SK-N-SH (cell line): ENCODE data around the gene ASAH2. TPM values are rescaled to one million over a fixed set of nuclear protein-coding genes. Genes with fewer than 3 reads are reported as not detected.

Source experiments
- CTCF ChIA-PET: fragments of 300-600, 350-600 bp; formaldehyde crosslinking; extraction: SDS; loops from one replicate; lab custom pipeline; 2021; lab: Yijun Ruan, JAX
- POLR2A ChIA-PET: fragments of 350-600 bp; sonication (Branson Sonifier 250); formaldehyde crosslinking; extraction: SDS; loops from one replicate; lab custom pipeline; 2020; ENCODE audit warnings: antibody characterized with exemption, inconsistent platforms; lab: Yijun Ruan, JAX
- DNase-seq: peaks from one replicate; pipeline ENCODE4 v3.0.0; 2012
- H2AFZ ChIP-seq: fragments of 200-600 bp; sonication (generic); 2 replicates; pipeline ENCODE4 v1.8.1; 2016; ENCODE audit warnings: antibody characterized with exemption, mild to moderate bottlenecking, low read depth
- H3F3A ChIP-seq: fragments of 200-600 bp; sonication (generic); replicated peaks from 2 replicates; pipeline ENCODE3; 2016; ENCODE audit warnings: antibody characterized with exemption, mild to moderate bottlenecking; ENCODE audit not compliant: insufficient read depth
- H3K27ac ChIP-seq, 2 experiments: fragments of 200-500 bp in 1 of 2; fragments of 200-600 bp in 1 of 2; sonication (Bioruptor generic) in 1 of 2; sonication (generic), shearing (Covaris generic) in 1 of 2; 2 replicates each; pipeline versions ENCODE4 v1.5.1 to v1.6.1; 2014 to 2016; ENCODE audit warnings: low read depth in 2 of 2, inconsistent platforms in 1 of 2, low read length in 1 of 2, mild to moderate bottlenecking in 1 of 2, mixed read lengths in 1 of 2
- H3K27me3 ChIP-seq: fragments of 200-600 bp; sonication (generic), shearing (Covaris generic); 2 replicates; pipeline ENCODE4 v1.6.1; 2016; ENCODE audit warnings: mixed run types; ENCODE audit not compliant: insufficient read depth
- H3K36me3 ChIP-seq, 2 experiments: fragments of 200-500 bp in 1 of 2; fragments of 200-600 bp in 1 of 2; sonication (Bioruptor generic) in 1 of 2; sonication (generic) in 1 of 2; replicated peaks in 1 of 2; 2 replicates each; pipeline versions ENCODE3 to v1.5.1; 2014 to 2016; ENCODE audit warnings: low read length in 1 of 2, mild to moderate bottlenecking in 1 of 2; ENCODE audit not compliant: insufficient read depth in 2 of 2, control insufficient read depth in 1 of 2
- H3K4me1 ChIP-seq, 2 experiments: fragments of 200-500 bp in 1 of 2; fragments of 200-600 bp in 1 of 2; sonication (Bioruptor generic) in 1 of 2; sonication (generic), shearing (Covaris generic) in 1 of 2; 2 replicates each; pipeline versions ENCODE4 v1.5.1 to v1.6.1; 2014 to 2016; ENCODE audit warnings: low read depth in 1 of 2, low read length in 1 of 2, mixed run types in 1 of 2; ENCODE audit not compliant: insufficient read depth in 2 of 2, control insufficient read depth in 1 of 2
- H3K4me2 ChIP-seq: fragments of 200-600 bp; sonication (generic), shearing (Covaris generic); 2 replicates; pipeline ENCODE4 v1.6.1; 2017; ENCODE audit warnings: mixed run types
- H3K4me3 ChIP-seq, 2 experiments: fragments of 200-500 bp in 1 of 2; fragments of 200-600 bp in 1 of 2; sonication (Bioruptor generic) in 1 of 2; sonication (generic), shearing (Covaris generic) in 1 of 2; 2 replicates each; pipeline versions ENCODE4 v1.5.1 to v1.8.1; 2014 to 2016; ENCODE audit warnings: low read depth in 2 of 2, inconsistent platforms in 1 of 2, low read length in 1 of 2, mild to moderate bottlenecking in 1 of 2, mixed read lengths in 1 of 2, moderate library complexity in 1 of 2
- H3K79me2 ChIP-seq: fragments of 200-600 bp; sonication (generic); 2 replicates; pipeline ENCODE4 v1.8.1; 2017; ENCODE audit warnings: mild to moderate bottlenecking; ENCODE audit not compliant: insufficient read depth
- H3K9ac ChIP-seq: fragments of 200-600 bp; sonication (generic); 2 replicates; pipeline ENCODE4 v1.6.1; 2017; ENCODE audit warnings: mixed run types
- H3K9me2 ChIP-seq: fragments of 200-600 bp; sonication (generic); 2 replicates; pipeline ENCODE4 v1.6.1; 2017; ENCODE audit warnings: mixed run types
- H3K9me3 ChIP-seq: fragments of 200-600 bp; sonication (generic); 2 replicates; pipeline ENCODE4 v1.6.1; 2017; ENCODE audit warnings: mixed run types, mild to moderate bottlenecking, moderate library complexity
- H4K20me1 ChIP-seq: fragments of 200-600 bp; sonication (generic); 2 replicates; pipeline ENCODE4 v1.6.1; 2017; ENCODE audit warnings: mild to moderate bottlenecking, mixed run types; ENCODE audit not compliant: insufficient read depth
- EP300 ChIP-seq, 2 experiments: IDR thresholded peaks; 2 replicates each; pipeline versions ENCODE4 v1.4.0 to v1.6.1; 2012; ENCODE audit warnings: borderline replicate concordance in 1 of 2, low read depth in 1 of 2, low read length in 1 of 2
- FOSL2 ChIP-seq: IDR thresholded peaks from 2 replicates; pipeline ENCODE4 v1.4.0; 2012; ENCODE audit warnings: low read depth, mild to moderate bottlenecking, moderate library complexity, borderline replicate concordance
- FOXJ3 ChIP-seq: sonication (generic); formaldehyde crosslinking; IDR thresholded peaks from 2 replicates; pipeline ENCODE4 v1.5.1; 2020; ENCODE audit warnings: mild to moderate bottlenecking, missing genetic modification reagents
- JUND ChIP-seq: IDR thresholded peaks from 2 replicates; pipeline ENCODE4 v1.4.0; 2012
- MEF2A ChIP-seq: IDR thresholded peaks from 2 replicates; pipeline ENCODE4 v1.4.0; 2012; ENCODE audit warnings: low read depth, borderline replicate concordance
- MXI1 ChIP-seq: IDR thresholded peaks from 2 replicates; pipeline ENCODE4 v1.6.1; 2012; ENCODE audit warnings: mild to moderate bottlenecking, low read depth, low read length, improper control_type of control experiment
- NFIC ChIP-seq: IDR thresholded peaks from 2 replicates; pipeline ENCODE4 v1.4.0; 2012; ENCODE audit warnings: borderline replicate concordance
- RAD21 ChIP-seq: IDR thresholded peaks from 2 replicates; pipeline ENCODE4 v1.6.1; 2012; ENCODE audit warnings: mild to moderate bottlenecking, low read length
- SIN3A ChIP-seq: IDR thresholded peaks from 2 replicates; pipeline ENCODE4 v1.6.1; 2012; ENCODE audit warnings: low read depth, mild to moderate bottlenecking, low read length, moderate library complexity, borderline replicate concordance
- TAF1 ChIP-seq: IDR thresholded peaks from 2 replicates; pipeline ENCODE4 v1.6.1; 2012; ENCODE audit warnings: low read depth, mild to moderate bottlenecking, low read length, moderate library complexity, borderline replicate concordance
- WGBS: methylation state at CpG from one replicate; pipeline ENCODE4 v1.1.6; 2017; ENCODE audit warnings: low lambda C conversion rate; 5-methylcytosine and 5-hydroxymethylcytosine counted together
- polyA plus RNA-seq, 3 experiments: library from polyadenylated mRNA; depleted of rRNA; stranded (reverse); fragments of >200 nt; gene quantifications; 2 replicates each; pipeline ENCODE4 v1.2.3, GENCODE V29; 2012
- TF ChIP-seq, protein P1 (sequence below): fragments of 200-600 bp; sonication (generic); IDR thresholded peaks from 2 replicates; pipeline ENCODE4 v1.6.1; 2017; ENCODE audit warnings: antibody characterized with exemption, mild to moderate bottlenecking, moderate library complexity
- TF ChIP-seq, protein P2 (sequence below): IDR thresholded peaks from 2 replicates; pipeline ENCODE4 v1.6.1; 2012; ENCODE audit warnings: mild to moderate bottlenecking, low read depth, low read length, moderate library complexity
- TF ChIP-seq, protein P3 (sequence below): IDR thresholded peaks from 2 replicates; pipeline ENCODE4 v1.4.0; 2012; ENCODE audit warnings: low read depth, borderline replicate concordance

The ASAH2 gene
- polyA plus RNA-seq, 1 of the 3 experiments (the other 2 are of a cell fraction) = 1.8 TPM

DNA sequence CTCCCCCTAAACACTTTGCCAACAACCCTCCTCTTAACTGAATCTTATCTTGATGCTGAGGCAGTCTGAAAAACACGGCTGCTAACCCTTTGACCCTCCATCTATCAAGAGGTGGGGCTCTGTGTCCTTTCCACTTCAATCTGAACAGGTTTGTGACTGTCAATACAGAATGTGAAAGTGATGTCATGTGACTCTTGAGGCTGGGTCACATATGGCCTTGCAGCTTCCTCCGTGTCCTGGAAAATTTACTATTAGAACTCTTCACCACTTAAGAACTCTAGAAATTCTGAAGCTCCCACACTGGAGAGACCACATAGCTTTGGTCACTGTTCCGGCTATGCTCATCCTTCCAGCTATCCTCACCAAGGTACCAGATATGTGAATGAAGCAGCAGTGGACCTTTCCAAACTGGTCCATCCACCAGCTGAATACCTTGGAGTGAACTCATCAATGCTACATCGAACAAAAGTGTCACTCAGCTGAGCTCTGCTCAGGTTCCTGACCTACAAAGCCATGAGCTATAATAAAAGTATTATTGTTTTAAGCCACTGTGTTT, 30.7 kb upstream of the ASAH2 start:
- Histone ChIP-seq H3F3A (no peaks in the 10 kb centered on the region), H3K4me1 (no peaks in the 10 kb centered on the region), H3K4me2 (no peak overlapping the region), H3K9ac (no peak overlapping the region), H3K36me3 (no peaks in the 10 kb centered on the region), H2AFZ (no peak overlapping the region), H3K9me2 (no peaks in the 10 kb centered on the region), H3K4me3 (no peak overlapping the region), H3K27ac (no peak overlapping the region), H3K27me3 (no peaks in the 10 kb centered on the region), H4K20me1 (no peaks in the 10 kb centered on the region), H3K9me3 (no peaks in the 10 kb centered on the region), H3K79me2 (no peaks in the 10 kb centered on the region)
- WGBS = 33% methylated on average over 4 of the region's 4 CpGs
- POLR2A ChIA-PET = no interaction called here
- no peak for TF ChIP-seq EP300 (IDR thresholded peaks at IDR 0.05; ENCODE audit: borderline replicate concordance in 1 of 2, low read depth in 1 of 2, low read length in 1 of 2)
- no peak for TF ChIP-seq RAD21
- no peak for TF ChIP-seq FOSL2
- no peak for TF ChIP-seq FOXJ3 (CRISPR knock-in tag)
- TF ChIP-seq JUND = no peak
- no peak for TF ChIP-seq SIN3A
- no peak for TF ChIP-seq MXI1
- no peak for TF ChIP-seq MEF2A
- TF ChIP-seq, protein P1, sequence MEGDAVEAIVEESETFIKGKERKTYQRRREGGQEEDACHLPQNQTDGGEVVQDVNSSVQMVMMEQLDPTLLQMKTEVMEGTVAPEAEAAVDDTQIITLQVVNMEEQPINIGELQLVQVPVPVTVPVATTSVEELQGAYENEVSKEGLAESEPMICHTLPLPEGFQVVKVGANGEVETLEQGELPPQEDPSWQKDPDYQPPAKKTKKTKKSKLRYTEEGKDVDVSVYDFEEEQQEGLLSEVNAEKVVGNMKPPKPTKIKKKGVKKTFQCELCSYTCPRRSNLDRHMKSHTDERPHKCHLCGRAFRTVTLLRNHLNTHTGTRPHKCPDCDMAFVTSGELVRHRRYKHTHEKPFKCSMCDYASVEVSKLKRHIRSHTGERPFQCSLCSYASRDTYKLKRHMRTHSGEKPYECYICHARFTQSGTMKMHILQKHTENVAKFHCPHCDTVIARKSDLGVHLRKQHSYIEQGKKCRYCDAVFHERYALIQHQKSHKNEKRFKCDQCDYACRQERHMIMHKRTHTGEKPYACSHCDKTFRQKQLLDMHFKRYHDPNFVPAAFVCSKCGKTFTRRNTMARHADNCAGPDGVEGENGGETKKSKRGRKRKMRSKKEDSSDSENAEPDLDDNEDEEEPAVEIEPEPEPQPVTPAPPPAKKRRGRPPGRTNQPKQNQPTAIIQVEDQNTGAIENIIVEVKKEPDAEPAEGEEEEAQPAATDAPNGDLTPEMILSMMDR = no peak
- no peak for TF ChIP-seq TAF1
- TF ChIP-seq, protein P2, sequence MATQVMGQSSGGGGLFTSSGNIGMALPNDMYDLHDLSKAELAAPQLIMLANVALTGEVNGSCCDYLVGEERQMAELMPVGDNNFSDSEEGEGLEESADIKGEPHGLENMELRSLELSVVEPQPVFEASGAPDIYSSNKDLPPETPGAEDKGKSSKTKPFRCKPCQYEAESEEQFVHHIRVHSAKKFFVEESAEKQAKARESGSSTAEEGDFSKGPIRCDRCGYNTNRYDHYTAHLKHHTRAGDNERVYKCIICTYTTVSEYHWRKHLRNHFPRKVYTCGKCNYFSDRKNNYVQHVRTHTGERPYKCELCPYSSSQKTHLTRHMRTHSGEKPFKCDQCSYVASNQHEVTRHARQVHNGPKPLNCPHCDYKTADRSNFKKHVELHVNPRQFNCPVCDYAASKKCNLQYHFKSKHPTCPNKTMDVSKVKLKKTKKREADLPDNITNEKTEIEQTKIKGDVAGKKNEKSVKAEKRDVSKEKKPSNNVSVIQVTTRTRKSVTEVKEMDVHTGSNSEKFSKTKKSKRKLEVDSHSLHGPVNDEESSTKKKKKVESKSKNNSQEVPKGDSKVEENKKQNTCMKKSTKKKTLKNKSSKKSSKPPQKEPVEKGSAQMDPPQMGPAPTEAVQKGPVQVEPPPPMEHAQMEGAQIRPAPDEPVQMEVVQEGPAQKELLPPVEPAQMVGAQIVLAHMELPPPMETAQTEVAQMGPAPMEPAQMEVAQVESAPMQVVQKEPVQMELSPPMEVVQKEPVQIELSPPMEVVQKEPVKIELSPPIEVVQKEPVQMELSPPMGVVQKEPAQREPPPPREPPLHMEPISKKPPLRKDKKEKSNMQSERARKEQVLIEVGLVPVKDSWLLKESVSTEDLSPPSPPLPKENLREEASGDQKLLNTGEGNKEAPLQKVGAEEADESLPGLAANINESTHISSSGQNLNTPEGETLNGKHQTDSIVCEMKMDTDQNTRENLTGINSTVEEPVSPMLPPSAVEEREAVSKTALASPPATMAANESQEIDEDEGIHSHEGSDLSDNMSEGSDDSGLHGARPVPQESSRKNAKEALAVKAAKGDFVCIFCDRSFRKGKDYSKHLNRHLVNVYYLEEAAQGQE = no peak
- TF ChIP-seq, protein P3, sequence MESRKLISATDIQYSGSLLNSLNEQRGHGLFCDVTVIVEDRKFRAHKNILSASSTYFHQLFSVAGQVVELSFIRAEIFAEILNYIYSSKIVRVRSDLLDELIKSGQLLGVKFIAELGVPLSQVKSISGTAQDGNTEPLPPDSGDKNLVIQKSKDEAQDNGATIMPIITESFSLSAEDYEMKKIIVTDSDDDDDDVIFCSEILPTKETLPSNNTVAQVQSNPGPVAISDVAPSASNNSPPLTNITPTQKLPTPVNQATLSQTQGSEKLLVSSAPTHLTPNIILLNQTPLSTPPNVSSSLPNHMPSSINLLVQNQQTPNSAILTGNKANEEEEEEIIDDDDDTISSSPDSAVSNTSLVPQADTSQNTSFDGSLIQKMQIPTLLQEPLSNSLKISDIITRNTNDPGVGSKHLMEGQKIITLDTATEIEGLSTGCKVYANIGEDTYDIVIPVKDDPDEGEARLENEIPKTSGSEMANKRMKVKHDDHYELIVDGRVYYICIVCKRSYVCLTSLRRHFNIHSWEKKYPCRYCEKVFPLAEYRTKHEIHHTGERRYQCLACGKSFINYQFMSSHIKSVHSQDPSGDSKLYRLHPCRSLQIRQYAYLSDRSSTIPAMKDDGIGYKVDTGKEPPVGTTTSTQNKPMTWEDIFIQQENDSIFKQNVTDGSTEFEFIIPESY = no peak
- no peak for TF ChIP-seq NFIC
- CTCF ChIA-PET = no interaction called here
- DNase-seq = no peak
